OCI-M1 (cell line): ENCODE results near the gene F9.

Experiments used
- DNase-seq: peaks from one replicate; lab custom pipeline; 2025; lab: John Stamatoyannopoulos, UW

The F9 gene

DNA sequence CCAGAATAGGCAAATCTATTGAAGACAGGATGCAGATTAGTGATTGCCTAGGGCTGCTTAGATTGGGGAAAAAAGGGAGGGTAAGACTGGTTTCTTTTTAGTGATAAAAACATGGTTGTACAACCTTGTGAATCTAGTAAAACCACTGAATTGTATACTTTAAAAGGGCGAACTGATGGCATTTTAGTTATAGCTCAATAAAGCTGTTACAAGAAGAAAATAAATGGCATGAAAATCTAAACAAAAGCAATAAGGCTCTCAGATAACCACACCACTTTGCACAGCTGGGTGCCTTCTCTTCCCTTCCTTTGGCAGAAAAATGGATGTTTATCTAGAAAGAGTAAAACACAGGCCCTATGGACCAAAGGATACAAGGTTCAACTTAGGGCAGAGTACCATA lies 69.6 kb downstream of the F9 start:
- DNase-seq = no peak
